Endothelial cell of umbilical vein (primary cell): Measurements from ENCODE around the gene PTMA.

ENCODE experiments used
- EZH2 ChIP-seq: IDR thresholded peaks from 2 replicates; pipeline ENCODE4 v1.6.1; 2012; ENCODE audit warnings: borderline replicate concordance, low read depth, mild to moderate bottlenecking, moderate library complexity, low read length, inconsistent platforms; ENCODE audit not compliant: severe bottlenecking
- FOS ChIP-seq: IDR thresholded peaks from 2 replicates; pipeline ENCODE4 v1.6.1; 2011; ENCODE audit warnings: mild to moderate bottlenecking, low read length, moderate library complexity, borderline replicate concordance; ENCODE audit not compliant: insufficient read depth
- GATA2 ChIP-seq: IDR thresholded peaks from 2 replicates; pipeline ENCODE4 v1.7.0; 2011; ENCODE audit warnings: low read depth, mild to moderate bottlenecking, moderate library complexity, mixed read lengths, low read length; ENCODE audit not compliant: insufficient read length, insufficient read depth
- JUN ChIP-seq: IDR thresholded peaks from 2 replicates; pipeline ENCODE4 v1.6.1; 2011; ENCODE audit warnings: borderline replicate concordance, low read depth; ENCODE audit not compliant: insufficient read length, insufficient read depth
- MYC ChIP-seq: IDR thresholded peaks from one replicate; pipeline ENCODE4 v1.6.1; 2011; ENCODE audit warnings: mild to moderate bottlenecking, low read depth, low read length
- POLR2A ChIP-seq: IDR thresholded peaks from 2 replicates; pipeline ENCODE4 v1.6.1; 2012; ENCODE audit warnings: low read depth, mild to moderate bottlenecking, control low read depth, low read length
- POLR2AphosphoS5 ChIP-seq: IDR thresholded peaks from 2 replicates; pipeline ENCODE4 v1.6.1; 2012; ENCODE audit warnings: low read depth, mild to moderate bottlenecking, control low read depth, low read length, moderate library complexity; ENCODE audit not compliant: insufficient read depth
- TF ChIP-seq, protein P1 (sequence below), 2 donors: IDR thresholded peaks; 1 replicate in 1 of 2; 2 replicates in 1 of 2; pipeline ENCODE4 v1.5.1; 2011; ENCODE audit warnings: low read length in 2 of 2, mild to moderate bottlenecking in 2 of 2, moderate library complexity in 2 of 2, control low read depth in 1 of 2, inconsistent platforms in 1 of 2, low read depth in 1 of 2; ENCODE audit not compliant: insufficient read depth in 1 of 2; ENCODE audit errors: extremely low read depth in 1 of 2
- TF ChIP-seq, protein P2 (sequence below): IDR thresholded peaks from 2 replicates; pipeline ENCODE4 v1.6.1; 2011; ENCODE audit not compliant: insufficient read depth, insufficient read length

DNA sequence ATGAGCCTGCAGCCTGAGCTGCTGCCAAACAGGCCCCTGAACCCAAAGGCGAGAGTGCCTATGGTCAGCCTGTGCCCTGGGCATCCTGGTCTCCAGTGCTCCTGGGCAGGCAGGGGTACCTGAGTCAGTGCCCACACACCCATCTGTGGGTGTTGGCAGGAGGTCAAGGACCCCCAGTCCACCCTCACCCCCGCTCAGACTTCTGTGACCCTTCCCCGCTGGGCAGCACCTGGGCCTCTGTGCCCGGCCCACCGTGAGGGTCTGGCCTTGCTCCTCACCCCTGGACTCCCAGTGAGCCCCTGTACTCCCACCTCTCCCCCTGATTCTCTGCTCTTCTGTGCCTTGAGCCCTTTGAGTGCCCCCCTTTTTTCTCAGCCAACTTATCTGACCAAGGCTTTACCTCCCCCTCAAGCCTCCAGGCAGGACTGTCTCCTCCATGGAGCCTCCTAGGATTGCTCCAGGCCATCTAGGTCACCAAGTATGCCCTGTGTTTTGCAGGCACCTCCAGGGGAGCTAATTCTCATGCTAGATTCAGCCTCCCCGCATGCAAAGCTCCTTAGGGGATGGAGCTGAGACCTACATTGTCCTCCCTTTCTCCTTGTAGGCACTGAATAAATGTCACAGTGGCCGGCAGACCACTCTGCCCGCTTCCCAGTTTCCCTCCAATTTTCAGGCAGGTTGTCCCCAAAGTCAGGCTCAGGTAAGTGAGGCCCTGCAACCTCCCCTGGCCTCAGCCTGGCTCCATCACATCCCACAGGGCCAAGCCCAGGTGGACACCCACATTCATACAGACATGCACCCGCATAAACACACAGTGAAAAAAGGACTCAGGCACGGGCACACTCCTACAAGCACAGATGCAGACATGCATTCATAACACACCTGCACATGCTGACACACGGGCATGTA lies 21.9 kb upstream of the PTMA start:
- TF ChIP-seq, protein P1, sequence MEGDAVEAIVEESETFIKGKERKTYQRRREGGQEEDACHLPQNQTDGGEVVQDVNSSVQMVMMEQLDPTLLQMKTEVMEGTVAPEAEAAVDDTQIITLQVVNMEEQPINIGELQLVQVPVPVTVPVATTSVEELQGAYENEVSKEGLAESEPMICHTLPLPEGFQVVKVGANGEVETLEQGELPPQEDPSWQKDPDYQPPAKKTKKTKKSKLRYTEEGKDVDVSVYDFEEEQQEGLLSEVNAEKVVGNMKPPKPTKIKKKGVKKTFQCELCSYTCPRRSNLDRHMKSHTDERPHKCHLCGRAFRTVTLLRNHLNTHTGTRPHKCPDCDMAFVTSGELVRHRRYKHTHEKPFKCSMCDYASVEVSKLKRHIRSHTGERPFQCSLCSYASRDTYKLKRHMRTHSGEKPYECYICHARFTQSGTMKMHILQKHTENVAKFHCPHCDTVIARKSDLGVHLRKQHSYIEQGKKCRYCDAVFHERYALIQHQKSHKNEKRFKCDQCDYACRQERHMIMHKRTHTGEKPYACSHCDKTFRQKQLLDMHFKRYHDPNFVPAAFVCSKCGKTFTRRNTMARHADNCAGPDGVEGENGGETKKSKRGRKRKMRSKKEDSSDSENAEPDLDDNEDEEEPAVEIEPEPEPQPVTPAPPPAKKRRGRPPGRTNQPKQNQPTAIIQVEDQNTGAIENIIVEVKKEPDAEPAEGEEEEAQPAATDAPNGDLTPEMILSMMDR (IDR thresholded peaks at IDR 0.05; ENCODE audit: extremely low read depth in 1 of 2, insufficient read depth in 1 of 2, low read depth in 1 of 2, low read length in 2 of 2): no peak
- no peak for TF ChIP-seq EZH2
- no peak for TF ChIP-seq POLR2A
- no peak for TF ChIP-seq FOS
- TF ChIP-seq POLR2AphosphoS5: no peak
- TF ChIP-seq JUN: no peak
- TF ChIP-seq GATA2: no peak
- TF ChIP-seq, protein P2, sequence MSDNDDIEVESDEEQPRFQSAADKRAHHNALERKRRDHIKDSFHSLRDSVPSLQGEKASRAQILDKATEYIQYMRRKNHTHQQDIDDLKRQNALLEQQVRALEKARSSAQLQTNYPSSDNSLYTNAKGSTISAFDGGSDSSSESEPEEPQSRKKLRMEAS: no peak
- TF ChIP-seq MYC: no peak
